ENCODE data around the gene OR1D5. TPM values are rescaled to one million over a fixed set of nuclear protein-coding genes. Genes with fewer than 3 reads are reported as not detected.

The OR1D5 gene
- polyA plus RNA-seq, 4 donors, result not detected

Other genes with a start within 250 kb of the OR1D5 start
- under 1 TPM in 2 of 4 donors, not detected in 2; 0.03 to 0.07 TPM for gene OR1D2, start 40.8 kb upstream of the OR1D5 start, polyA plus RNA-seq (ENCODE audit: insufficient read length in 4 of 4)
- gene OR1G1, start 63.9 kb upstream of the OR1D5 start, polyA plus RNA-seq (ENCODE audit: insufficient read length in 4 of 4), result not detected
- not detected for gene OR1A2, start 133.9 kb upstream of the OR1D5 start, polyA plus RNA-seq (ENCODE audit: insufficient read length in 4 of 4)
- gene OR1A1, start 144.1 kb upstream of the OR1D5 start, polyA plus RNA-seq (ENCODE audit: insufficient read length in 4 of 4), result under 1 TPM in 2 of 4 donors, not detected in 2; 0.05 to 0.11 TPM
- gene OR3A1, start 234.8 kb upstream of the OR1D5 start, polyA plus RNA-seq (ENCODE audit: insufficient read length in 4 of 4), result under 1 TPM in 3 of 4 donors, not detected in 1; 0.14 to 0.19 (median 0.16) TPM